Activated CD4-positive, alpha-beta T cell treated with anti-CD3 and anti-CD28 coated beads for 36 hours (primary cell): ENCODE measurements around the gene LBR. TPM values are rescaled to one million over a fixed set of nuclear protein-coding genes. Genes with fewer than 3 reads are reported as not detected.

Experiments used
- ATAC-seq: fragments of 200-7000 bp; cut with Tn5 transposase; one replicate; pipeline ENCODE4 v1.10.0; 2021; ENCODE audit warnings: mild to moderate bottlenecking, moderate library complexity
- CTCF ChIA-PET: fragments of 350-600 bp; sonication (Branson Sonifier 250); formaldehyde crosslinking; loops from one replicate; lab custom pipeline; 2021; ENCODE audit warnings: antibody characterized with exemption; lab: Charles Lee
- POLR2A ChIA-PET: fragments of 350-600 bp; sonication (Branson Sonifier 250); formaldehyde crosslinking; loops from one replicate; lab custom pipeline; 2021; ENCODE audit warnings: antibody characterized with exemption, inconsistent platforms; lab: Charles Lee
- DNase-seq: peaks from one replicate; pipeline ENCODE4 v3.0.0-alpha.2; 2020
- H3K27ac Mint-ChIP-seq: one replicate; pipeline ENCODE4 v1.8.0; 2021; ENCODE audit warnings: mixed read lengths
- H3K27me3 Mint-ChIP-seq: one replicate; pipeline ENCODE4 v1.8.0; 2021; ENCODE audit warnings: mixed read lengths
- H3K36me3 Mint-ChIP-seq: one replicate; pipeline ENCODE4 v1.8.0; 2021; ENCODE audit warnings: low read depth, mixed read lengths
- H3K4me1 Mint-ChIP-seq: one replicate; pipeline ENCODE4 v1.8.0; 2021; ENCODE audit warnings: mixed read lengths
- H3K4me3 Mint-ChIP-seq: one replicate; pipeline ENCODE4 v1.8.0; 2021; ENCODE audit warnings: mild to moderate bottlenecking, moderate library complexity, mixed read lengths
- H3K9me3 Mint-ChIP-seq: one replicate; pipeline ENCODE4 v1.8.0; 2021; ENCODE audit warnings: low read depth, mixed read lengths
- intact Hi-C, 2 experiments: fragments of 100-400 bp; cut with DNase I in 1 of 2; cut with micrococcal nuclease in 1 of 2; formaldehyde crosslinking; loops; one replicate each; pipeline versions ENCODE4 v1.14.2 to v1.15.1; 2022 to 2024; cut with DNase I, micrococcal nuclease
- total RNA-seq, 2 experiments: library from RNA; stranded (reverse); gene quantifications; one replicate each; pipeline ENCODE4 v1.2.3, GENCODE V29; 2021

LBR gene
- total RNA-seq, 2 experiments from 2014 or later = 136 to 194 TPM

- no peaks in the 10 kb centered on the region for H3K27me3 Mint-ChIP-seq
- intact Hi-C loops = loop anchor here (10.0 kb wide), 3 partner anchors 183 to 723 kb away; partner anchors contain the start of gene ENAH (in 1 of the 2)
- peaks cover 38% of the 10 kb centered on the region for H3K4me1 Mint-ChIP-seq
- POLR2A ChIA-PET = no interaction called here
- H3K36me3 Mint-ChIP-seq = no peaks in the 10 kb centered on the region
- H3K9me3 Mint-ChIP-seq = no peaks in the 10 kb centered on the region
- CTCF ChIA-PET = interaction anchor here (0.7 to 1.6 kb wide), 5 partner anchors 9 to 111 kb away, joined by 3 to 5 read pairs (median 3); partner anchors contain the start of gene LBR
- DNase-seq (peak; percentile 5), ATAC-seq (no peak)
- H3K4me3 Mint-ChIP-seq = no peak overlapping the region
- no peak overlapping the region for H3K27ac Mint-ChIP-seq
Measured at GRCh38 chr1:225471453-225472301, 43.8 kb upstream of the LBR start.

- no peaks in the 10 kb centered on the region for H3K9me3 Mint-ChIP-seq
- peaks cover 37% of the 10 kb centered on the region for H3K4me1 Mint-ChIP-seq
- DNase-seq (peak; percentile 3), ATAC-seq (no peak)
- no peak overlapping the region for H3K27ac Mint-ChIP-seq
- no peak overlapping the region for H3K4me3 Mint-ChIP-seq
- ChIA-PET CTCF (interaction anchor here (1.0 to 1.2 kb wide), 3 partner anchors 10 to 23 kb away, joined by 3 to 5 read pairs (median 3); no protein-coding TSS in a partner anchor), POLR2A (no interaction called here)
- H3K36me3 Mint-ChIP-seq = no peaks in the 10 kb centered on the region
- no peaks in the 10 kb centered on the region for H3K27me3 Mint-ChIP-seq
- intact Hi-C loops = loop anchor here (10.0 kb wide), 3 partner anchors 184 to 724 kb away; partner anchors contain the start of gene ENAH (in 1 of the 2)
Measured at GRCh38 chr1:225471109-225471452, 43.2 kb upstream of the LBR start.

- intact Hi-C loops = loop anchor here (10.0 kb wide), 3 partner anchors 184 to 724 kb away; partner anchors contain the start of gene ENAH (in 1 of the 2)
- DNase-seq (peak; percentile 5), ATAC-seq (no peak)
- Mint-ChIP-seq H3K36me3 (no peaks in the 10 kb centered on the region), H3K4me1 (peaks cover 37% of the 10 kb centered on the region), H3K27ac (no peak overlapping the region), H3K27me3 (no peaks in the 10 kb centered on the region), H3K4me3 (no peak overlapping the region), H3K9me3 (no peaks in the 10 kb centered on the region)
- ChIA-PET POLR2A (no interaction called here), CTCF (interaction anchor here (0.6 to 1.1 kb wide), 2 partner anchors 22 to 442 kb away, joined by 5 read pairs; no protein-coding TSS in a partner anchor)
Measured at GRCh38 chr1:225470211-225471108, 42.6 kb upstream of the LBR start.

GRCh38 chr1:225469051-225469450 is 41.2 kb upstream of the LBR start:
- intact Hi-C loops = loop anchor here in 1 of 2 experiments (5.0 kb wide), 1 partner anchor 593 kb away; the partner anchor contains the start of gene H3-3A
- CTCF ChIA-PET = interaction anchor here (0.6 to 1.8 kb wide), 6 partner anchors 8 to 518 kb away, joined by 3 to 8 read pairs (median 4); no protein-coding TSS in a partner anchor
- POLR2A ChIA-PET = interaction anchor here (0.6 to 2.9 kb wide), 2 partner anchors 41 to 44 kb away, joined by 3 to 7 read pairs; partner anchors contain the start of gene LBR
- Mint-ChIP-seq H3K4me1 (peaks cover 32% of the 10 kb centered on the region), H3K9me3 (no peaks in the 10 kb centered on the region), H3K36me3 (no peaks in the 10 kb centered on the region), H3K27me3 (no peaks in the 10 kb centered on the region), H3K27ac (peak overlapping the region; percentile 98), H3K4me3 (peak overlapping the region; percentile 85)
- DNase-seq = peak; percentile 4
- no peak for ATAC-seq

GRCh38 chr1:225468270-225469020 is 40.6 kb upstream of the LBR start:
- no peak for ATAC-seq
- POLR2A ChIA-PET = interaction anchor here (0.6 to 2.9 kb wide), 5 partner anchors 13 to 727 kb away, joined by 3 to 31 read pairs (median 7); partner anchors contain the start of gene LBR
- Mint-ChIP-seq H3K4me1 (peaks cover 28% of the 10 kb centered on the region), H3K4me3 (peak overlapping the region; percentile 85), H3K27ac (peak overlapping the region; percentile 98), H3K27me3 (no peaks in the 10 kb centered on the region), H3K9me3 (no peaks in the 10 kb centered on the region), H3K36me3 (no peaks in the 10 kb centered on the region)
- CTCF ChIA-PET = interaction anchor here (0.6 to 1.8 kb wide), 10 partner anchors 8 to 523 kb away, joined by 3 to 8 read pairs (median 4); partner anchors contain the start of gene SRP9
- intact Hi-C loops = loop anchor here in 1 of 2 experiments (5.0 kb wide), 1 partner anchor 594 kb away; the partner anchor contains the start of gene H3-3A
- peak; percentile 66 for DNase-seq

- intact Hi-C loops = loop anchor here (1.0 to 5.0 kb wide), 9 partner anchors 13 to 595 kb away; partner anchors contain the start of genes H3-3A (in 2 of the 2), LBR (in 2 of the 2), PYCR2 (in 1 of the 2) and SDE2 (in 1 of the 2)
- CTCF ChIA-PET = interaction anchor here (0.7 to 1.8 kb wide), 6 partner anchors 9 to 459 kb away, joined by 3 to 8 read pairs (median 4); partner anchors contain the start of gene SRP9
- peak overlapping the region; percentile 98 for H3K27ac Mint-ChIP-seq
- H3K4me1 Mint-ChIP-seq = peaks cover 25% of the 10 kb centered on the region
- H3K36me3 Mint-ChIP-seq = no peaks in the 10 kb centered on the region
- DNase-seq (peak; percentile 90), ATAC-seq (peak; percentile 90)
- POLR2A ChIA-PET = interaction anchor here (0.6 to 2.9 kb wide), 7 partner anchors 12 to 728 kb away, joined by 3 to 31 read pairs (median 7); partner anchors contain the start of genes LBR and SRP9
- peak overlapping the region; percentile 85 for H3K4me3 Mint-ChIP-seq
- H3K27me3 Mint-ChIP-seq = no peaks in the 10 kb centered on the region
- H3K9me3 Mint-ChIP-seq = no peaks in the 10 kb centered on the region
Measured at GRCh38 chr1:225467193-225468020, 39.6 kb upstream of the LBR start.

GRCh38 chr1:225466848-225467192 is 39.0 kb upstream of the LBR start:
- intact Hi-C loops = loop anchor here (1.0 to 5.0 kb wide), 9 partner anchors 13 to 595 kb away; partner anchors contain the start of genes H3-3A (in 2 of the 2), LBR (in 2 of the 2), PYCR2 (in 1 of the 2) and SDE2 (in 1 of the 2)
- ATAC-seq (no peak), DNase-seq (no peak)
- Mint-ChIP-seq H3K4me3 (peak overlapping the region; percentile 85), H3K36me3 (no peaks in the 10 kb centered on the region), H3K27ac (peak overlapping the region; percentile 98), H3K27me3 (no peaks in the 10 kb centered on the region), H3K4me1 (peaks cover 25% of the 10 kb centered on the region), H3K9me3 (no peaks in the 10 kb centered on the region)
- CTCF ChIA-PET = interaction anchor here (0.7 kb wide), 1 partner anchor 459 kb away, joined by 3 read pairs; no protein-coding TSS in a partner anchor
- POLR2A ChIA-PET = interaction anchor here (0.6 to 2.9 kb wide), 4 partner anchors 22 to 313 kb away, joined by 4 to 31 read pairs (median 8); partner anchors contain the start of genes LBR and SRP9

GRCh38 chr1:225465793-225466517 is 38.1 kb upstream of the LBR start:
- Mint-ChIP-seq H3K9me3 (no peaks in the 10 kb centered on the region), H3K4me1 (peaks cover 31% of the 10 kb centered on the region), H3K36me3 (no peaks in the 10 kb centered on the region), H3K27ac (peak overlapping the region; percentile 98), H3K4me3 (peak overlapping the region; percentile 85), H3K27me3 (no peaks in the 10 kb centered on the region)
- intact Hi-C loops = loop anchor here (2.0 to 5.0 kb wide), 2 partner anchors 431 to 596 kb away; partner anchors contain the start of gene H3-3A (in 1 of the 2)
- DNase-seq (no peak), ATAC-seq (no peak)
- CTCF ChIA-PET = no interaction called here
- POLR2A ChIA-PET = interaction anchor here (0.5 kb wide), 1 partner anchor 603 kb away, joined by 3 read pairs; no protein-coding TSS in a partner anchor
